HepG2 (cell line): ENCODE data around the gene SCEL. TPM values are rescaled to one million over a fixed set of nuclear protein-coding genes. Genes with fewer than 3 reads are reported as not detected.

ENCODE experiments used
- ATAC-seq: fragments of 200-7000 bp; cut with Tn5 transposase; 3 replicates; pipeline ENCODE4 v1.9.1; 2020; ENCODE audit warnings: mild to moderate bottlenecking, moderate library complexity
- BruUV-seq: library from RNA; stranded (reverse); fragments of 400-500 nt; replicated peaks from 2 replicates; lab custom pipeline; 2021; lab: Mats Ljungman, UMichigan
- CTCF ChIA-PET: fragments of 300-600 bp; formaldehyde crosslinking; extraction: SDS; loops from one replicate; lab custom pipeline; 2021; ENCODE audit warnings: low total read pairs, inconsistent platforms, low intra/inter-chr PET ratio; lab: Yijun Ruan, JAX
- POLR2A ChIA-PET: fragments of 350-600 bp; sonication (Branson Sonifier 250); formaldehyde crosslinking; loops from one replicate; lab custom pipeline; 2020; ENCODE audit warnings: antibody characterized with exemption, inconsistent platforms; lab: Yijun Ruan, JAX
- DNase-seq: peaks from one replicate; pipeline ENCODE4 v3.0.0-alpha.2; 2015; ENCODE audit warnings: low spot score
- FAIRE-seq: peaks from 3 replicates; lab custom pipeline; 2011; peaks lifted over from hg19 to GRCh38; lab: Jason Lieb, UNC
- H2AFZ ChIP-seq: one replicate; pipeline ENCODE4 v1.6.1; 2011; ENCODE audit warnings: low read length, inconsistent platforms
- H3K27ac ChIP-seq: fragments of 300-600 bp; 3 replicates; pipeline ENCODE4 v1.8.0; 2011; ENCODE audit warnings: mixed run types, mild to moderate bottlenecking, mixed read lengths, low read length, inconsistent platforms; ENCODE audit not compliant: insufficient read depth; ENCODE audit errors: extremely low read length
- H3K27me3 ChIP-seq, 2 experiments: fragments of 200-600 bp in 1 of 2; 2 replicates in 1 of 2; 3 replicates in 1 of 2; pipeline versions ENCODE4 v1.6.0 to v1.8.0; 2011; ENCODE audit warnings: low read length in 2 of 2, mild to moderate bottlenecking in 2 of 2, moderate library complexity in 2 of 2, inconsistent platforms in 1 of 2; ENCODE audit not compliant: insufficient read depth in 2 of 2, control insufficient read depth in 1 of 2
- H3K36me3 ChIP-seq, 2 experiments: fragments of 200-600 bp in 1 of 2; replicated peaks in 1 of 2; 2 replicates in 1 of 2; 3 replicates in 1 of 2; pipeline versions ENCODE4 v1.5.1 to v1.8.0; 2011; ENCODE audit warnings: low read length in 2 of 2, inconsistent platforms in 1 of 2; ENCODE audit not compliant: insufficient read depth in 2 of 2, control insufficient read depth in 1 of 2
- H3K4me1 ChIP-seq: 2 replicates; pipeline ENCODE4 v1.5.1; 2012; ENCODE audit warnings: low read length, inconsistent platforms; ENCODE audit not compliant: insufficient read depth
- H3K4me2 ChIP-seq: 2 replicates; pipeline ENCODE4 v1.6.0; 2011; ENCODE audit warnings: low read depth, low read length, inconsistent platforms
- H3K4me3 ChIP-seq, 3 experiments: fragments of 200-600 bp in 1 of 3; sonication (generic), shearing (Covaris generic) in 1 of 3; replicated peaks in 1 of 3; 2 replicates each; pipeline ENCODE4 v1.5.1; 2011 to 2016; ENCODE audit warnings: low read length in 3 of 3, inconsistent platforms in 2 of 3, low read depth in 2 of 3, mild to moderate bottlenecking in 2 of 3, control low read depth in 1 of 3, mixed read lengths in 1 of 3; ENCODE audit not compliant: insufficient read depth in 1 of 3
- H3K79me2 ChIP-seq: one replicate; pipeline ENCODE4 v1.6.1; 2011; ENCODE audit warnings: low read length, inconsistent platforms; ENCODE audit not compliant: insufficient read depth
- H3K9ac ChIP-seq: 2 replicates; pipeline ENCODE4 v1.6.0; 2011; ENCODE audit warnings: mild to moderate bottlenecking, low read depth, low read length, inconsistent platforms; ENCODE audit not compliant: insufficient read depth
- H3K9me3 ChIP-seq: 2 replicates; pipeline ENCODE4 v1.5.1; 2012; ENCODE audit warnings: mild to moderate bottlenecking, low read length
- H4K20me1 ChIP-seq: 2 replicates; pipeline ENCODE4 v1.6.0; 2011; ENCODE audit warnings: inconsistent platforms, mild to moderate bottlenecking, low read length, moderate library complexity; ENCODE audit not compliant: insufficient read depth
- ARHGAP35 ChIP-seq: sonication (generic); formaldehyde crosslinking; IDR thresholded peaks from 2 replicates; pipeline ENCODE4 v1.9.0; 2022; ENCODE audit warnings: mild to moderate bottlenecking, inconsistent platforms, moderate library complexity, missing genetic modification reagents, borderline replicate concordance
- CAMTA2 ChIP-seq: sonication (generic); formaldehyde crosslinking; IDR thresholded peaks from 2 replicates; pipeline ENCODE4 v1.4.0; 2020; ENCODE audit warnings: mild to moderate bottlenecking, missing genetic modification reagents, borderline replicate concordance
- DNMT1 ChIP-seq: sonication (generic); formaldehyde crosslinking; IDR thresholded peaks from 2 replicates; pipeline ENCODE4 v1.5.1; 2020; ENCODE audit warnings: mild to moderate bottlenecking, missing genetic modification reagents
- FOXJ3 ChIP-seq: sonication (generic); formaldehyde crosslinking; IDR thresholded peaks from 2 replicates; pipeline ENCODE4 v1.4.0; 2020; ENCODE audit warnings: missing genetic modification reagents, mild to moderate bottlenecking, borderline replicate concordance
- GLI4 ChIP-seq: sonication (generic); formaldehyde crosslinking; IDR thresholded peaks from 2 replicates; pipeline ENCODE4 v1.5.1; 2020; ENCODE audit warnings: missing genetic modification reagents, mild to moderate bottlenecking, moderate library complexity, borderline replicate concordance
- HDAC6 ChIP-seq: fragments of 200-600 bp; sonication (generic); IDR thresholded peaks from 2 replicates; pipeline ENCODE4 v1.7.0; 2017; ENCODE audit warnings: mild to moderate bottlenecking, antibody characterized with exemption, low read length, low read depth
- JARID2 ChIP-seq: sonication (generic); formaldehyde crosslinking; IDR thresholded peaks from 2 replicates; pipeline ENCODE4 v1.8.1; 2023; ENCODE audit warnings: missing genetic modification reagents, inconsistent platforms; ENCODE audit not compliant: insufficient replicate concordance
- MTA3 ChIP-seq: sonication (generic); formaldehyde crosslinking; IDR thresholded peaks from 2 replicates; pipeline ENCODE4 v1.4.0; 2020; ENCODE audit warnings: missing genetic modification reagents
- PRPF4 ChIP-seq: fragments of 200-400 bp; formaldehyde crosslinking; IDR thresholded peaks from 2 replicates; pipeline ENCODE4 v1.6.1; 2016; ENCODE audit warnings: low read length, low read depth; ENCODE audit not compliant: poor library complexity, severe bottlenecking
- STAT6 ChIP-seq: sonication (generic); formaldehyde crosslinking; IDR thresholded peaks from 2 replicates; pipeline ENCODE4 v1.4.0; 2020; ENCODE audit warnings: missing genetic modification reagents, mild to moderate bottlenecking, borderline replicate concordance
- TBX3 ChIP-seq: fragments of 450-650 bp; IDR thresholded peaks from 2 replicates; pipeline ENCODE4 v1.6.1; 2017; ENCODE audit warnings: antibody characterized with exemption, mild to moderate bottlenecking, inconsistent platforms, borderline replicate concordance
- TOE1 ChIP-seq: sonication (generic); formaldehyde crosslinking; IDR thresholded peaks from 2 replicates; pipeline ENCODE4 v1.4.0; 2020; ENCODE audit warnings: mild to moderate bottlenecking, missing genetic modification reagents
- ZNF891 ChIP-seq: sonication (generic); formaldehyde crosslinking; IDR thresholded peaks from 2 replicates; pipeline ENCODE4 v1.5.0; 2020; ENCODE audit warnings: mild to moderate bottlenecking, missing genetic modification reagents
- WGBS: methylation state at CpG from one replicate; pipeline ENCODE4 v1.1.6; 2017; ENCODE audit warnings: low lambda C conversion rate; 5-methylcytosine and 5-hydroxymethylcytosine counted together
- in situ Hi-C: cut with HindIII; loops from 2 replicates; pipeline ENCODE4 v1.10.0; 2017; ENCODE audit warnings: low pct_unique_long_range_greater_than_20kb; ENCODE audit not compliant: extremely low pct_ligation_motif_present
- intact Hi-C: fragments of 100-400 bp; cut with micrococcal nuclease; formaldehyde crosslinking; loops from one replicate; pipeline ENCODE4 v1.10.0; 2022; ENCODE audit not compliant: unreplicated experiment
- polyA plus RNA-seq, 8 experiments: library from polyadenylated mRNA; depleted of rRNA in 3 of 8; stranded (reverse) in 7 of 8; unstranded in 1 of 8; fragments of >200 nt; fragmentation: Illumina TruSeq in 4 of 8; extraction: Trizol in 4 of 8; gene quantifications; 2 replicates each; pipeline versions ENCODE4 v1.2.1 to v1.2.3, GENCODE V29; 2011 to 2016; ENCODE audit warnings: low read depth in 4 of 8, missing spikeins in 1 of 8, mixed read lengths in 1 of 8; ENCODE audit not compliant: insufficient read depth in 1 of 8
- total RNA-seq, 5 experiments: library from RNA; depleted of rRNA; stranded (reverse); fragments of >200 nt; fragmentation: Illumina TruSeq; extraction: Trizol; gene quantifications; 2 replicates each; pipeline ENCODE4 v1.2.3, GENCODE V29; 2016; ENCODE audit warnings: low read depth in 1 of 5
- TF ChIP-seq, protein P1 (sequence below): conservative IDR thresholded peaks from 2 replicates; pipeline ENCODE4 v1.6.1; 2018; ENCODE audit warnings: missing genetic modification reagents
- TF ChIP-seq, protein P2 (sequence below): IDR thresholded peaks from 2 replicates; pipeline ENCODE4 v1.6.1; 2016
- TF ChIP-seq, protein P3 (sequence below): sonication (generic); formaldehyde crosslinking; IDR thresholded peaks from 2 replicates; pipeline ENCODE4 v1.8.1; 2022; ENCODE audit warnings: mild to moderate bottlenecking, missing genetic modification reagents
- TF ChIP-seq, protein P4 (sequence below), 2 experiments: fragments of 450-650 bp in 1 of 2; sonication (generic) in 1 of 2; formaldehyde crosslinking; IDR thresholded peaks; 2 replicates each; pipeline versions ENCODE4 v1.5.0 to v1.8.0; 2020 to 2022; ENCODE audit warnings: mild to moderate bottlenecking in 1 of 2, missing genetic modification reagents in 1 of 2

SCEL gene
- total and polyA plus RNA-seq, 2 of the 13 experiments (the other 11 are each of a cell fraction or from before 2014, with no cell fraction given): not detected

DNA sequence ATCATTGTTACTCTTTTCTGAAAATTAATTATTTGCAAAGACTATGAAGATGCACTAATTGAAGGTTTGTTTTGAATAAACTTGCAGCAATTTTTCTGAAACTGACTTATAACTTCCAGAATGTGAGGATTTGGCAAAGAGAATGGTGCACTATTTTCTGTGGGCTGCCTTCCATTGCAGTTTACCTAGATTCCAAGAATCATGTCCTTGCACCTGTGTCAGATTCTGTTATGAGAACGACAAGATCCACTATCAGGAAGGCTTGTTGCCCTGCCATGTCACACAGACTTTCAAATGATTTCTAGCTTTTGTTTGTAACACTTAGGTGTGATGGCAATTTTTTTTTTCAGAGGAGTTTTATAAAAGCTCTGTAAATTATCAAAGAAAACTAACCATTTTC lies 156.4 kb downstream of the SCEL start:
- Histone ChIP-seq H3K9me3 (no peaks in the 10 kb centered on the region), H3K4me2 (no peak overlapping the region), H3K36me3 (no peaks in the 10 kb centered on the region), H3K79me2 (no peaks in the 10 kb centered on the region), H3K4me3 (no peak overlapping the region), H4K20me1 (no peaks in the 10 kb centered on the region), H3K9ac (no peak overlapping the region), H2AFZ (no peak overlapping the region), H3K27me3 (peaks cover 0 to 7% of the 10 kb centered on the region in 2 experiments; a peak in 2 of 5 replicates), H3K27ac (no peak overlapping the region), H3K4me1 (peaks cover 11% of the 10 kb centered on the region; the same call in 1 of the 2 replicates)
- no TSS peak for BruUV-seq
- ATAC-seq (no peak), FAIRE-seq (no peak), DNase-seq (no peak)
- 0% methylated on average over 1 of the region's 1 CpG for WGBS
- intact Hi-C loops (no loop called here), in situ Hi-C loops (no loop called here)
- CTCF ChIA-PET: no interaction called here
- POLR2A ChIA-PET: no interaction called here
- TF ChIP-seq CAMTA2 (CRISPR knock-in tag) (no peak), ARHGAP35 (no peak), HDAC6 (no peak), PRPF4 (no peak), TBX3 (no peak), MTA3 (no peak), ZNF891 (CRISPR knock-in tag) (no peak), STAT6 (CRISPR knock-in tag) (no peak), FOXJ3 (CRISPR knock-in tag) (no peak), TOE1 (CRISPR knock-in tag) (no peak), GLI4 (CRISPR knock-in tag) (no peak), DNMT1 (CRISPR knock-in tag) (no peak), JARID2 (no peak)
- TF ChIP-seq, protein P1, sequence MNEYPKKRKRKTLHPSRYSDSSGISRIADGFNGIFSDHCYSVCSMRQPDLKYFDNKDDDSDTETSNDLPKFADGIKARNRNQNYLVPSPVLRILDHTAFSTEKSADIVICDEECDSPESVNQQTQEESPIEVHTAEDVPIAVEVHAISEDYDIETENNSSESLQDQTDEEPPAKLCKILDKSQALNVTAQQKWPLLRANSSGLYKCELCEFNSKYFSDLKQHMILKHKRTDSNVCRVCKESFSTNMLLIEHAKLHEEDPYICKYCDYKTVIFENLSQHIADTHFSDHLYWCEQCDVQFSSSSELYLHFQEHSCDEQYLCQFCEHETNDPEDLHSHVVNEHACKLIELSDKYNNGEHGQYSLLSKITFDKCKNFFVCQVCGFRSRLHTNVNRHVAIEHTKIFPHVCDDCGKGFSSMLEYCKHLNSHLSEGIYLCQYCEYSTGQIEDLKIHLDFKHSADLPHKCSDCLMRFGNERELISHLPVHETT: no peak
- TF ChIP-seq, protein P2, sequence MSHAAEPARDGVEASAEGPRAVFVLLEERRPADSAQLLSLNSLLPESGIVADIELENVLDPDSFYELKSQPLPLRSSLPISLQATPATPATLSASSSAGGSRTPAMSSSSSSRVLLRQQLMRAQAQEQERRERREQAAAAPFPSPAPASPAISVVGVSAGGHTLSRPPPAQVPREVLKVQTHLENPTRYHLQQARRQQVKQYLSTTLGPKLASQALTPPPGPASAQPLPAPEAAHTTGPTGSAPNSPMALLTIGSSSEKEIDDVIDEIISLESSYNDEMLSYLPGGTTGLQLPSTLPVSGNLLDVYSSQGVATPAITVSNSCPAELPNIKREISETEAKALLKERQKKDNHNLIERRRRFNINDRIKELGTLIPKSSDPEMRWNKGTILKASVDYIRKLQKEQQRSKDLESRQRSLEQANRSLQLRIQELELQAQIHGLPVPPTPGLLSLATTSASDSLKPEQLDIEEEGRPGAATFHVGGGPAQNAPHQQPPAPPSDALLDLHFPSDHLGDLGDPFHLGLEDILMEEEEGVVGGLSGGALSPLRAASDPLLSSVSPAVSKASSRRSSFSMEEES (CRISPR knock-in tag): no peak
- TF ChIP-seq, protein P3, sequence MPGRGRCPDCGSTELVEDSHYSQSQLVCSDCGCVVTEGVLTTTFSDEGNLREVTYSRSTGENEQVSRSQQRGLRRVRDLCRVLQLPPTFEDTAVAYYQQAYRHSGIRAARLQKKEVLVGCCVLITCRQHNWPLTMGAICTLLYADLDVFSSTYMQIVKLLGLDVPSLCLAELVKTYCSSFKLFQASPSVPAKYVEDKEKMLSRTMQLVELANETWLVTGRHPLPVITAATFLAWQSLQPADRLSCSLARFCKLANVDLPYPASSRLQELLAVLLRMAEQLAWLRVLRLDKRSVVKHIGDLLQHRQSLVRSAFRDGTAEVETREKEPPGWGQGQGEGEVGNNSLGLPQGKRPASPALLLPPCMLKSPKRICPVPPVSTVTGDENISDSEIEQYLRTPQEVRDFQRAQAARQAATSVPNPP: no peak
- TF ChIP-seq, protein P4, sequence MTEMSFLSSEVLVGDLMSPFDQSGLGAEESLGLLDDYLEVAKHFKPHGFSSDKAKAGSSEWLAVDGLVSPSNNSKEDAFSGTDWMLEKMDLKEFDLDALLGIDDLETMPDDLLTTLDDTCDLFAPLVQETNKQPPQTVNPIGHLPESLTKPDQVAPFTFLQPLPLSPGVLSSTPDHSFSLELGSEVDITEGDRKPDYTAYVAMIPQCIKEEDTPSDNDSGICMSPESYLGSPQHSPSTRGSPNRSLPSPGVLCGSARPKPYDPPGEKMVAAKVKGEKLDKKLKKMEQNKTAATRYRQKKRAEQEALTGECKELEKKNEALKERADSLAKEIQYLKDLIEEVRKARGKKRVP (CRISPR knock-in tag; IDR thresholded peaks at IDR 0.05): no peak
